CD4-positive, CD25-positive, alpha-beta regulatory T cell (primary cell): ENCODE results near the gene TCF7L1. TPM values are rescaled to one million over a fixed set of nuclear protein-coding genes. Genes with fewer than 3 reads are reported as not detected.
"Not testable (repeated sequence)": the region's sequence is repeated elsewhere in the genome, so short reads cannot be mapped to it uniquely, and the experiment has no call there.

Experiments
- ATAC-seq, 2 donors: fragments of 150-1000 bp; cut with Tn5 transposase; one replicate each; pipeline ENCODE4 v1.10.0; 2021; ENCODE audit warnings: low read depth in 2 of 2, moderate number of reproducible peaks in 2 of 2, moderate library complexity in 1 of 2
- DNase-seq, 3 donors: peaks; one replicate each; pipeline versions ENCODE4 v3.0.0 to v3.0.0-alpha.2; 2012 to 2022; ENCODE audit warnings: mixed read lengths in 1 of 3
- H3K27ac ChIP-seq: one replicate; pipeline ENCODE4 v1.7.0; 2013; ENCODE audit warnings: mild to moderate bottlenecking, low read length; ENCODE audit not compliant: insufficient read depth, poor library complexity, severe bottlenecking
- H3K27me3 ChIP-seq: one replicate; pipeline ENCODE4 v1.7.0; 2013; ENCODE audit warnings: low read length; ENCODE audit not compliant: control insufficient read depth, insufficient read depth
- H3K36me3 ChIP-seq: one replicate; pipeline ENCODE4 v1.7.0; 2013; ENCODE audit warnings: mild to moderate bottlenecking, low read length, moderate library complexity; ENCODE audit not compliant: control insufficient read depth, insufficient read depth
- H3K4me1 ChIP-seq: 2 replicates; pipeline ENCODE4 v1.7.0; 2013; ENCODE audit warnings: mild to moderate bottlenecking, low read length; ENCODE audit not compliant: insufficient read depth, control insufficient read depth, poor library complexity, severe bottlenecking
- H3K4me3 ChIP-seq: one replicate; pipeline ENCODE4 v1.7.0; 2013; ENCODE audit warnings: low read depth, mild to moderate bottlenecking, low read length, moderate library complexity
- H3K9me3 ChIP-seq, 2 experiments: 1 replicate in 1 of 2; 2 replicates in 1 of 2; pipeline ENCODE4 v1.7.0; 2013; ENCODE audit warnings: low read length in 2 of 2, mild to moderate bottlenecking in 1 of 2, moderate library complexity in 1 of 2; ENCODE audit not compliant: control insufficient read depth in 2 of 2
- H3K27ac Mint-ChIP-seq, 3 donors: one replicate each; pipeline ENCODE4 v1.8.0; 2020 to 2022; ENCODE audit warnings: mild to moderate bottlenecking in 3 of 3, mixed read lengths in 3 of 3, moderate library complexity in 2 of 3
- H3K27me3 Mint-ChIP-seq: one replicate; pipeline ENCODE4 v1.8.0; 2022; ENCODE audit warnings: mild to moderate bottlenecking, mixed read lengths
- H3K36me3 Mint-ChIP-seq: one replicate; pipeline ENCODE4 v1.8.0; 2020; ENCODE audit warnings: mixed read lengths
- H3K4me1 Mint-ChIP-seq, 4 donors: one replicate each; pipeline ENCODE4 v1.8.0; 2020 to 2022; ENCODE audit warnings: mixed read lengths in 4 of 4, mild to moderate bottlenecking in 1 of 4
- H3K4me3 Mint-ChIP-seq, 4 donors: one replicate each; pipeline ENCODE4 v1.8.0; 2020 to 2022; ENCODE audit warnings: mild to moderate bottlenecking in 4 of 4, mixed read lengths in 4 of 4, moderate library complexity in 3 of 4
- H3K9me3 Mint-ChIP-seq, 7 donors: one replicate each; pipeline ENCODE4 v1.8.0; 2020 to 2022; ENCODE audit warnings: mixed read lengths in 7 of 7, mild to moderate bottlenecking in 3 of 7, moderate library complexity in 2 of 7
- polyA plus RNA-seq, 4 donors: library from polyadenylated mRNA; unstranded; fragments of 300-500 nt; fragmentation: Illumina TruSeq; gene quantifications; one replicate each; pipeline ENCODE4 v1.2.3, GENCODE V29; 2021
- total RNA-seq: library from RNA; stranded (reverse); gene quantifications from one replicate; pipeline ENCODE4 v1.2.3, GENCODE V29; 2022

The TCF7L1 gene
- total and polyA plus RNA-seq, 5 donors from 2014 or later, result 0.07 to 0.10 TPM; not detected in 3

GRCh38 chr2:85326406-85327159 lies 193.4 kb downstream of the TCF7L1 start:
- no peaks in the 10 kb centered on the region for H3K9me3 Mint-ChIP-seq
- no peaks in the 10 kb centered on the region for H3K27me3 ChIP-seq
- peak overlapping the region; percentile 96 to 100 (median 100) for H3K4me3 Mint-ChIP-seq
- peaks cover 45% of the 10 kb centered on the region for H3K36me3 ChIP-seq
- ATAC-seq (peak; percentile 14 to 25), DNase-seq (peak; percentile 17 to 84 (median 60))
- H3K27ac ChIP-seq, result peak overlapping the region; percentile 97
- H3K27me3 Mint-ChIP-seq, result peaks cover 18% of the 10 kb centered on the region
- H3K4me1 Mint-ChIP-seq, result peaks cover 31 to 80% (median 53%) of the 10 kb centered on the region in 4 donors
- H3K27ac Mint-ChIP-seq, result peak overlapping the region; percentile 100
- H3K4me3 ChIP-seq, result peak overlapping the region; percentile 99
- no peaks in the 10 kb centered on the region for H3K9me3 ChIP-seq
- peaks cover 70% of the 10 kb centered on the region for H3K4me1 ChIP-seq
- H3K36me3 Mint-ChIP-seq, result peaks cover 49% of the 10 kb centered on the region

- ATAC-seq, result peak; percentile 26 to 34
- Histone ChIP-seq H3K4me1 (peaks cover 63% of the 10 kb centered on the region), H3K9me3 (no peaks in the 10 kb centered on the region), H3K27me3 (no peaks in the 10 kb centered on the region), H3K27ac (peak overlapping the region; percentile 97), H3K4me3 (peak overlapping the region; percentile 99), H3K36me3 (peaks cover 38% of the 10 kb centered on the region)
- Mint-ChIP-seq H3K9me3 (no peaks in the 10 kb centered on the region), H3K27ac (peak overlapping the region; percentile 100), H3K4me1 (peaks cover 27 to 73% (median 47%) of the 10 kb centered on the region in 4 donors), H3K36me3 (peaks cover 42% of the 10 kb centered on the region), H3K27me3 (peaks cover 18% of the 10 kb centered on the region), H3K4me3 (peak overlapping the region; percentile 96 to 100 (median 100))
- peak; percentile 39 to 90 (median 71) for DNase-seq
Measured at GRCh38 chr2:85327160-85327821, 194.1 kb downstream of the TCF7L1 start.

GRCh38 chr2:85327822-85328617 lies 194.8 kb downstream of the TCF7L1 start, which contains the start of gene TGOLN2:
Gene TGOLN2, minus strand, starts transcription at chr2:85327989. Its CDS starts 27 bp downstream, at chr2:85327962.
- peak; percentile 92 to 97 (median 95) for DNase-seq
- Mint-ChIP-seq H3K4me3 (peak within 1 kb of the TSS; percentile 96 to 100 (median 100)), H3K36me3 (peaks cover 34% of the 10 kb centered on the region), H3K27me3 (peaks cover 18% of the 10 kb centered on the region), H3K4me1 (peaks cover 26 to 66% (median 40%) of the 10 kb centered on the region in 4 donors), H3K9me3 (no peaks in the 10 kb centered on the region), H3K27ac (peak within 1 kb of the TSS; percentile 100)
- peaks cover 56% of the 10 kb centered on the region for H3K4me1 ChIP-seq
- peak within 1 kb of the TSS; percentile 97 for H3K27ac ChIP-seq
- peak; percentile 88 to 89 for ATAC-seq
- no peaks in the 10 kb centered on the region for H3K9me3 ChIP-seq
- H3K36me3 ChIP-seq, result peaks cover 31% of the 10 kb centered on the region
- no peaks in the 10 kb centered on the region for H3K27me3 ChIP-seq
- H3K4me3 ChIP-seq, result peak within 1 kb of the TSS; percentile 99

- Histone ChIP-seq H3K27me3 (no peaks in the 10 kb centered on the region), H3K9me3 (no peaks in the 10 kb centered on the region), H3K4me1 (peaks cover 44% of the 10 kb centered on the region), H3K36me3 (peaks cover 20% of the 10 kb centered on the region), H3K4me3 (peak overlapping the region; percentile 99), H3K27ac (peak overlapping the region; percentile 97)
- peaks cover 18% of the 10 kb centered on the region for H3K27me3 Mint-ChIP-seq
- peaks cover 20 to 55% (median 34%) of the 10 kb centered on the region in 4 donors for H3K4me1 Mint-ChIP-seq
- DNase-seq, result no peak
- H3K9me3 Mint-ChIP-seq, result no peaks in the 10 kb centered on the region
- H3K4me3 Mint-ChIP-seq, result peak overlapping the region; percentile 29 to 100 (median 98)
- peak overlapping the region in 2 of 3 donors; percentile 65 to 100 for H3K27ac Mint-ChIP-seq
- no peak for ATAC-seq
- H3K36me3 Mint-ChIP-seq, result peaks cover 27% of the 10 kb centered on the region
Measured at GRCh38 chr2:85329181-85329651, 196.0 kb downstream of the TCF7L1 start.

GRCh38 chr2:85329701-85330100 lies 196.5 kb downstream of the TCF7L1 start:
- H3K4me1 Mint-ChIP-seq, result peaks cover 20 to 50% (median 31%) of the 10 kb centered on the region in 4 donors
- H3K27ac ChIP-seq, DNase-seq, H3K9me3 ChIP-seq, H3K4me3 ChIP-seq, H3K9me3 Mint-ChIP-seq, H3K27me3 ChIP-seq, ATAC-seq: not testable (repeated sequence)
- peak overlapping the region; percentile 29 to 100 (median 98) for H3K4me3 Mint-ChIP-seq
- peaks cover 18% of the 10 kb centered on the region for H3K27me3 Mint-ChIP-seq
- Histone ChIP-seq H3K4me1 (peaks cover 40% of the 10 kb centered on the region), H3K36me3 (peaks cover 15% of the 10 kb centered on the region)
- peaks cover 23% of the 10 kb centered on the region for H3K36me3 Mint-ChIP-seq
- H3K27ac Mint-ChIP-seq, result peak overlapping the region in 2 of 3 donors; percentile 65 to 100

- H3K4me3 Mint-ChIP-seq, result peak overlapping the region in 2 of 4 donors; percentile 42 to 85
- Histone ChIP-seq H3K4me1 (peaks cover 26% of the 10 kb centered on the region), H3K4me3 (no peak overlapping the region), H3K27ac (no peak overlapping the region), H3K9me3 (no peaks in the 10 kb centered on the region), H3K27me3 (no peaks in the 10 kb centered on the region), H3K36me3 (peaks cover 4% of the 10 kb centered on the region)
- ATAC-seq (no peak), DNase-seq (no peak)
- peaks cover 11% of the 10 kb centered on the region for H3K36me3 Mint-ChIP-seq
- peaks cover 18% of the 10 kb centered on the region for H3K27me3 Mint-ChIP-seq
- no peaks in the 10 kb centered on the region for H3K9me3 Mint-ChIP-seq
- no peak overlapping the region for H3K27ac Mint-ChIP-seq
- H3K4me1 Mint-ChIP-seq, result peaks cover 11 to 42% (median 22%) of the 10 kb centered on the region in 4 donors
Measured at GRCh38 chr2:85330839-85331636, 197.8 kb downstream of the TCF7L1 start.
